ENCODE measurements around the gene FAM222A. TPM values are rescaled to one million over a fixed set of nuclear protein-coding genes. Genes with fewer than 3 reads are reported as not detected.

Gene FAM222A
- polyA plus RNA-seq, 1 donor from 2014 or later: 8.5 TPM

- Histone ChIP-seq H3K9ac (ENCODE audit: low read length) (no peak overlapping the region), H3K4me3 (ENCODE audit: low read length) (no peak overlapping the region), H3K4me2 (ENCODE audit: low read length) (no peak overlapping the region), H3K79me2 (replicated peaks; ENCODE audit: insufficient read depth, low read length) (peaks cover 55% of the 10 kb centered on the region), H3K9me2 (ENCODE audit: insufficient read depth, low read length) (no peaks in the 10 kb centered on the region), H3K27me3 (ENCODE audit: insufficient read depth, low read depth, low read length) (no peaks in the 10 kb centered on the region), H3K27ac (ENCODE audit: low read length) (no peak overlapping the region), H2AFZ (ENCODE audit: low read depth, low read length) (no peak overlapping the region), H3K9me3 (ENCODE audit: low read length) (no peaks in the 10 kb centered on the region), H3K36me3 (ENCODE audit: insufficient read depth, low read length) (no peaks in the 10 kb centered on the region), H3F3A (ENCODE audit: insufficient read depth, low read length, poor library complexity, severe bottlenecking) (no peaks in the 10 kb centered on the region), H4K20me1 (ENCODE audit: insufficient read depth) (no peaks in the 10 kb centered on the region)
- TF ChIP-seq EP300 (conservative IDR thresholded peaks at IDR 0.05; ENCODE audit: poor library complexity, severe bottlenecking) (no peak), POLR2AphosphoS5 (IDR thresholded peaks at IDR 0.05) (no peak), MXI1 (conservative IDR thresholded peaks at IDR 0.05; ENCODE audit: poor library complexity, severe bottlenecking) (no peak), EZH2 (IDR thresholded peaks at IDR 0.05; ENCODE audit: borderline replicate concordance, insufficient read depth, low read length, poor library complexity, severe bottlenecking) (no peak), TAF1 (IDR thresholded peaks at IDR 0.05; ENCODE audit: low read depth) (no peak), SMC3 (conservative IDR thresholded peaks at IDR 0.05; ENCODE audit: poor library complexity) (no peak), RAD21 (conservative IDR thresholded peaks at IDR 0.05) (no peak), CTCF (IDR thresholded peaks at IDR 0.05; ENCODE audit: poor library complexity, severe bottlenecking) (no peak)
- TF ChIP-seq, protein P1, sequence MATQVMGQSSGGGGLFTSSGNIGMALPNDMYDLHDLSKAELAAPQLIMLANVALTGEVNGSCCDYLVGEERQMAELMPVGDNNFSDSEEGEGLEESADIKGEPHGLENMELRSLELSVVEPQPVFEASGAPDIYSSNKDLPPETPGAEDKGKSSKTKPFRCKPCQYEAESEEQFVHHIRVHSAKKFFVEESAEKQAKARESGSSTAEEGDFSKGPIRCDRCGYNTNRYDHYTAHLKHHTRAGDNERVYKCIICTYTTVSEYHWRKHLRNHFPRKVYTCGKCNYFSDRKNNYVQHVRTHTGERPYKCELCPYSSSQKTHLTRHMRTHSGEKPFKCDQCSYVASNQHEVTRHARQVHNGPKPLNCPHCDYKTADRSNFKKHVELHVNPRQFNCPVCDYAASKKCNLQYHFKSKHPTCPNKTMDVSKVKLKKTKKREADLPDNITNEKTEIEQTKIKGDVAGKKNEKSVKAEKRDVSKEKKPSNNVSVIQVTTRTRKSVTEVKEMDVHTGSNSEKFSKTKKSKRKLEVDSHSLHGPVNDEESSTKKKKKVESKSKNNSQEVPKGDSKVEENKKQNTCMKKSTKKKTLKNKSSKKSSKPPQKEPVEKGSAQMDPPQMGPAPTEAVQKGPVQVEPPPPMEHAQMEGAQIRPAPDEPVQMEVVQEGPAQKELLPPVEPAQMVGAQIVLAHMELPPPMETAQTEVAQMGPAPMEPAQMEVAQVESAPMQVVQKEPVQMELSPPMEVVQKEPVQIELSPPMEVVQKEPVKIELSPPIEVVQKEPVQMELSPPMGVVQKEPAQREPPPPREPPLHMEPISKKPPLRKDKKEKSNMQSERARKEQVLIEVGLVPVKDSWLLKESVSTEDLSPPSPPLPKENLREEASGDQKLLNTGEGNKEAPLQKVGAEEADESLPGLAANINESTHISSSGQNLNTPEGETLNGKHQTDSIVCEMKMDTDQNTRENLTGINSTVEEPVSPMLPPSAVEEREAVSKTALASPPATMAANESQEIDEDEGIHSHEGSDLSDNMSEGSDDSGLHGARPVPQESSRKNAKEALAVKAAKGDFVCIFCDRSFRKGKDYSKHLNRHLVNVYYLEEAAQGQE (IDR thresholded peaks at IDR 0.05; ENCODE audit: borderline replicate concordance): no peak
These were observed 10.8 kb downstream of the FAM222A start for GRCh38 chr12:109724321-109724892.

DNA sequence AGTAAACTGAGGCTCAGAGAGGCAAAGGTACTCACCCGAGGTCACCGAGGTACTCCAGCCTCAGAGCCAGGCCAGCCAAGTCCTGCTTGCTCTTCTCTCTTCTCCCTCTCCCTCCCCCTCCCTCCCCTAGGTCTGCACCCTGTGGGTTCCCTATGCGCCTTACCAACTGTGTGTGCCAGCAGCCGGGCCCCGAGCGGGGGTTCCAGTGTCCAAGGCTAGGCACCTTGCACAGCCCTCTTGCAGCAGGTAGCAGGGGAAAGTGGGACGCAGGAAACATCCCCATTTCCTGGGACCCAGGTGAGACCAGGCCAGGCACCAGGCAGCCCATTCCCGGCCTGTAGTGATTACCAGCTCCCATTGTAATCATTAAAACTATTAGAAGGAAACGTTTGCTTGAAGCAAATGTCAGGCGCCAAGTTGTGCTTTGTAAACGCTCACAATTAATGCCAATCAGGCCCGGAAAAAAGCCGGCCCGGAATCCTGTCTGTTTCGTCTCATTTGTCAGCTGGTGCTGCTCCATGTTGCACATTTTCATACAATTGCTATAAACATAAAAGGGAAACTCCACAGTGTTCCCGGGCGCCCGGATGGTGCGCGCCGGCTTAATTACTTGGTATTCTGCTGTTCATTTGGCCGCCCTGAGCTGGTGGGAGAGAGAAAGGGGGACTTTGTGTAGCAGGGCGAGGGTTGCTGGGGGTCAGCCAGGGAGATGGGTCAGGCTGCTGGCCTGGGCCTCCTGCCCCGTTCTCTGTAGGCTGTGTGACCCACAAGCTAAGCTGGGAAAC lies 11.9 kb downstream of the FAM222A start:
- Histone ChIP-seq H3K36me3 (ENCODE audit: insufficient read depth, low read length) (no peaks in the 10 kb centered on the region), H3K79me2 (replicated peaks; ENCODE audit: insufficient read depth, low read length) (peaks cover 52% of the 10 kb centered on the region), H3K27ac (ENCODE audit: low read length) (peak overlapping the region; percentile 18), H3K4me2 (ENCODE audit: low read length) (no peak overlapping the region), H3K9me3 (ENCODE audit: low read length) (no peaks in the 10 kb centered on the region), H4K20me1 (ENCODE audit: insufficient read depth) (no peaks in the 10 kb centered on the region), H3K4me3 (ENCODE audit: low read length) (peak overlapping the region; percentile 33), H3F3A (ENCODE audit: insufficient read depth, low read length, poor library complexity, severe bottlenecking) (no peaks in the 10 kb centered on the region), H3K27me3 (ENCODE audit: insufficient read depth, low read depth, low read length) (no peaks in the 10 kb centered on the region), H3K9me2 (ENCODE audit: insufficient read depth, low read length) (no peaks in the 10 kb centered on the region), H3K9ac (ENCODE audit: low read length) (peak overlapping the region; percentile 31), H2AFZ (ENCODE audit: low read depth, low read length) (no peak overlapping the region)
- TF ChIP-seq EP300 (conservative IDR thresholded peaks at IDR 0.05; ENCODE audit: poor library complexity, severe bottlenecking) (peak; percentile 23), RAD21 (conservative IDR thresholded peaks at IDR 0.05) (no peak)

All from neural cell (in vitro differentiated cells).